Keratinocyte (primary cell): ENCODE data around the gene OR1M1.

Experiments
- EZH2 ChIP-seq: IDR thresholded peaks from one replicate; pipeline ENCODE4 v1.6.1; 2012; ENCODE audit warnings: inconsistent platforms, mild to moderate bottlenecking, low read length, moderate library complexity
- TF ChIP-seq, protein P1 (sequence below), 3 experiments: IDR thresholded peaks in 1 of 3; conservative IDR thresholded peaks in 1 of 3; optimal IDR thresholded peaks in 1 of 3; 2 replicates in 2 of 3; 3 replicates in 1 of 3; pipeline versions ENCODE3 to v1.5.1; 2011; ENCODE audit warnings: low read length in 3 of 3, mild to moderate bottlenecking in 3 of 3, moderate library complexity in 2 of 3, control low read depth in 1 of 3, inconsistent platforms in 1 of 3; ENCODE audit not compliant: insufficient read depth in 2 of 3; ENCODE audit errors: extremely low read depth in 1 of 3

DNA sequence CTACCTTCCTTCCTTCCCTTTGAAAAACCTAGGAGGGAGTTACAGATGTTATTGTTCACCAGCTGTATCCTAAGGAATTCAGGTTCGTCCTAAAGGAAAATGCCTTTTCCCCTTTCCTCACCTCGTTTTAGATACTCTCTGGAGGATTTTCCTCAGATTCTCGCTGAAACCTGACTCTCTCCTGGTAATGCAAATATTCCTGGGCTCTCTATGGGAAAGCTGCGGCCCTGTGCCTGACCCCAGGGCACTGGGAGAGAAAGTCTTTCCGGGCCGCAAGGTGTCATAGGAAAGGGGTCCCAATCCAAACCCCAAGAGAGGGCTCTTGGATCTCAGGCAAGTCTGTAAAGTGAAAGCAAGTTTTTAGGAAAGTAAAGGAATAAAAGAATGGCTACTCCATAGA is 13.1 kb upstream of the OR1M1 start:
- TF ChIP-seq, protein P1, sequence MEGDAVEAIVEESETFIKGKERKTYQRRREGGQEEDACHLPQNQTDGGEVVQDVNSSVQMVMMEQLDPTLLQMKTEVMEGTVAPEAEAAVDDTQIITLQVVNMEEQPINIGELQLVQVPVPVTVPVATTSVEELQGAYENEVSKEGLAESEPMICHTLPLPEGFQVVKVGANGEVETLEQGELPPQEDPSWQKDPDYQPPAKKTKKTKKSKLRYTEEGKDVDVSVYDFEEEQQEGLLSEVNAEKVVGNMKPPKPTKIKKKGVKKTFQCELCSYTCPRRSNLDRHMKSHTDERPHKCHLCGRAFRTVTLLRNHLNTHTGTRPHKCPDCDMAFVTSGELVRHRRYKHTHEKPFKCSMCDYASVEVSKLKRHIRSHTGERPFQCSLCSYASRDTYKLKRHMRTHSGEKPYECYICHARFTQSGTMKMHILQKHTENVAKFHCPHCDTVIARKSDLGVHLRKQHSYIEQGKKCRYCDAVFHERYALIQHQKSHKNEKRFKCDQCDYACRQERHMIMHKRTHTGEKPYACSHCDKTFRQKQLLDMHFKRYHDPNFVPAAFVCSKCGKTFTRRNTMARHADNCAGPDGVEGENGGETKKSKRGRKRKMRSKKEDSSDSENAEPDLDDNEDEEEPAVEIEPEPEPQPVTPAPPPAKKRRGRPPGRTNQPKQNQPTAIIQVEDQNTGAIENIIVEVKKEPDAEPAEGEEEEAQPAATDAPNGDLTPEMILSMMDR (optimal IDR thresholded peaks at IDR 0.05 in 1 of 3, IDR thresholded peaks at IDR 0.05 in 1 of 3, conservative IDR thresholded peaks at IDR 0.05 in 1 of 3; ENCODE audit: extremely low read depth in 1 of 3, insufficient read depth in 2 of 3, low read length in 3 of 3), result no peak
- TF ChIP-seq EZH2, result no peak
